KOPT-K1 (cell line): ENCODE results near the gene PDYN.

Experiments
- H3K27ac ChIP-seq: fragments of 200-600 bp; sonication (generic); 2 replicates; pipeline ENCODE4 v1.5.1; 2016; ENCODE audit warnings: antibody characterized with exemption, mild to moderate bottlenecking, low read depth, low read length; ENCODE audit not compliant: poor library complexity, severe bottlenecking
- H3K36me3 ChIP-seq: fragments of 200-600 bp; sonication (generic); 2 replicates; pipeline ENCODE4 v1.5.1; 2017; ENCODE audit warnings: antibody characterized with exemption, mild to moderate bottlenecking, low read length, moderate library complexity; ENCODE audit not compliant: insufficient read depth
- H3K9me3 ChIP-seq: fragments of 200-600 bp; sonication (generic); 2 replicates; pipeline ENCODE4 v1.5.1; 2017; ENCODE audit warnings: antibody characterized with exemption, low read length, mild to moderate bottlenecking; ENCODE audit not compliant: insufficient read depth, poor library complexity, severe bottlenecking

The PDYN gene

DNA sequence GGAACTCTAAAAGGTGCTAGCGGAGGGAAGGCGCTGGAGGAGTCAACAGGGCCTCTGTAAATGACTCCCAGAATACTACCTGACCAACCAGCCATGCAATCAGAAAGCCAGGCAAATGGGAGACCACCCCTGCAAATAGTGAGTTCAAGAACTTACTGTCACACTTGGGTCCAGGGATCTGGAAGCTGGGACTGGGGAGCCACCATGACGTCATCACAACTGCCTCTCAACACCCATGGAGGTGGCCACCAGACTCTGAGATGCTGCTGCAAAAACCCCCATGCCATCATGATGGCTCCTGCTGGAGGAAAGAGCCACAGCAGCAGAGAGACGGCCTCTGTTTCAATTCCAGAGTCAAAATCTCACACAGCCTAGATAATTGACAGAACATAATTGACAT is 8.5 kb upstream of the PDYN start:
- Histone ChIP-seq H3K9me3 (no peaks in the 10 kb centered on the region), H3K36me3 (no peaks in the 10 kb centered on the region), H3K27ac (no peak overlapping the region)

DNA sequence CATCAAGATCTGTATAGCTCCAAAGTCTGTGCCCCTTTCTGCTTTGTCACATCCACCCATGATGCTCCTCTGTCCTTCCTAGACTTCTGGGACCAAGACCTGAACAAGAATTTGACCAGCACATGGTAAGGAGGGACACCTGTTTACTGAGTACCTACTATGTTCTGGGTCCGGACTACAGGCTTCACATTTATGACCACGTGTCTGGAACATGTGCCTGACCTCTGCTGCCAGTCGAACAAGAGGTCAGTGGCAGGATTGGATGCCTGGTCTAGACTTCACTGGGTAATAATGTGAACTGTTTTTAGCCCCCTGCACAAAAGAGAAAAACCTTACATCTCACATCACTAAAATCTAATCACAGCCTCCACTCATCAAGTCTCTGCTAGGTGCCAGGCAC is 7.3 kb upstream of the PDYN start:
- Histone ChIP-seq H3K36me3 (no peaks in the 10 kb centered on the region), H3K9me3 (no peaks in the 10 kb centered on the region), H3K27ac (no peak overlapping the region)

DNA sequence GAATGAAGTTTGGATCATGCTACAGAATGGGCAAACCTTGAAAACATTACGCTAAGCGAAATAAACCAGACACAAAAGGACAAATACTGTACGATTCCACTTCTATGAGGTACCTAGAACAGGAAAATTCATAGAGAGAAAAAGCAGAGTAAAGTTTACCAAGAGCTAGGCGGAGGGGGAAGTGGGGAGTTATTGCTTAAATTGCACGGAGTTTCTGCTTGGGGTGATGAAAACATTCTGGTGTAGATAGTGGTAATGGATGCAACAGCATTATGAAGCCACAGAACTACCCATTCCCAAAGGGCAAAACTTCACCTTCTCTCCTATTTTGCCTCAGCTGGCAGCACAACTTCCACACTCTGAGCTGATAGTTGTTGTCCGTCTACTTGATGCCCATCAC is 6.4 kb upstream of the PDYN start:
- H3K27ac ChIP-seq: no peak overlapping the region
- no peaks in the 10 kb centered on the region for H3K9me3 ChIP-seq
- no peaks in the 10 kb centered on the region for H3K36me3 ChIP-seq

DNA sequence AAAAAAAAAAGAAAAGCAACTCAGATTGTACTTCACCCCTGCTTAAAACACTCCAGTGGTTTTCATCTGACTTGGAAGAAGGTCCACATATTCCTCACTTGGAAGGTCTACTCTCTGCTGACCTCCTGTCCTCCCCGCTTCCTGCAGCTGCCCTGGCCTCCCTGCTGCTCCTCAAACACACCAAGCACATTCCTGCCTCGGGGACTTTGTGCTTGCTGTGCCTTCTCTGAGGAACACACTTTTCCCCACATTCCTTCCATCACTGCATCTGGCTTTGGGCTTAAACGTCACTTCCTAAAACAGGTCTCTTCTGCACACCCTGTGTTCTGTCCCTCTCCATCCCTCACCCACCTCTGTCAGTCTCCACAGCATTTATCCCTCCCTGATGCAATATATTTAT is 4.9 kb upstream of the PDYN start:
- Histone ChIP-seq H3K9me3 (no peaks in the 10 kb centered on the region), H3K27ac (no peak overlapping the region), H3K36me3 (no peaks in the 10 kb centered on the region)

DNA sequence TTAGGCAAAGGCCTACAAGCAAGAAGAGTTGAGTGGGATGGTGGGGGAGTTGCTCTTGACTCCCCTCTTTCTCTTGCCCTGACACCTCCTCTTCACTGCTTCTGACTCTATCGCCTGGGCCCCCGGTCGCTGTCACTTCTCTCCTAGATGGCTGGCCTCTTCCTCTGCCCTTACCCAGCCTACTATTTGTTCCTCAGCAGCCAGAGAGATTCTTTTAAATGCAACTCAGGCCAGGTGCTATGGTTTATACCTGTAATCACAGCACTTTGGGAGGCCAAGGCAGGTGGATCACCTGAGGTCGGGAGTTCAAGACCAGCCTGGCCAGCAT is 4.3 kb upstream of the PDYN start:
- Histone ChIP-seq H3K27ac (no peak overlapping the region), H3K36me3 (no peaks in the 10 kb centered on the region), H3K9me3 (no peaks in the 10 kb centered on the region)

DNA sequence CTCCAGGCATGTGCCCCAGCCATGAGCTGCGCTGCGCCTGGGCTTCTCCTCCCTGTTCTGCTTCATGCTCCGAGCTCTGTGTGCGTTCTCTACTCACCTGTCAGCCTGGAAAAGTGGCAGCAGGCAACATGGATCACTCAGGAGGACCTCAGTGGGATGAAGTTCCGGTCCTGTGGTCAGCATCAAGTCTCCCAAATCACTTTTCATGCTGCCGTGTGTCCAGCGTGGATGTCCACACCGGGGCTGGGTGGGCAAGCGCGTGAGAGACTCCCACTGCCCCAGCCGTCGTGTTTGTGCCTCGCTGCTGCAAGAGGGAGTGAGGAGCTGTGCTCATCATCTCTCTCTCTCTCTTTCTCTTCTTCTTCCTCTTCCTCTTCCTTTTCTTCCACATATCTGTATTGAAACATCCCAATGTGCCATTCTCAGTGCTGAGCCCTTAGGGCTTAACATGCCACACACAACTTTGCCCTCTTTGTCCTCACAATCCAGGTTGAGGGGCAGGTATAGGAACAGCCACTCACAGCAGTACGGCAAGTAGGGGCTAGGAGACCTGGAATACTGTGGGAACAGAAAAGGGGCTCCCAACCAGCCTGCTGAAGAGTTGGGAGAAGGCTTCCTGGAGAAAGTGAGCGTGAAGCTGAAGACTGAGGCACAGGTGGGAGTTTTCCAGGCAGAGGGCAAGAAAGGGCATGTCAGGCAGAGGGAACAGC is 3.8 kb upstream of the PDYN start:
- Histone ChIP-seq H3K9me3 (no peaks in the 10 kb centered on the region), H3K36me3 (no peaks in the 10 kb centered on the region), H3K27ac (no peak overlapping the region)

DNA sequence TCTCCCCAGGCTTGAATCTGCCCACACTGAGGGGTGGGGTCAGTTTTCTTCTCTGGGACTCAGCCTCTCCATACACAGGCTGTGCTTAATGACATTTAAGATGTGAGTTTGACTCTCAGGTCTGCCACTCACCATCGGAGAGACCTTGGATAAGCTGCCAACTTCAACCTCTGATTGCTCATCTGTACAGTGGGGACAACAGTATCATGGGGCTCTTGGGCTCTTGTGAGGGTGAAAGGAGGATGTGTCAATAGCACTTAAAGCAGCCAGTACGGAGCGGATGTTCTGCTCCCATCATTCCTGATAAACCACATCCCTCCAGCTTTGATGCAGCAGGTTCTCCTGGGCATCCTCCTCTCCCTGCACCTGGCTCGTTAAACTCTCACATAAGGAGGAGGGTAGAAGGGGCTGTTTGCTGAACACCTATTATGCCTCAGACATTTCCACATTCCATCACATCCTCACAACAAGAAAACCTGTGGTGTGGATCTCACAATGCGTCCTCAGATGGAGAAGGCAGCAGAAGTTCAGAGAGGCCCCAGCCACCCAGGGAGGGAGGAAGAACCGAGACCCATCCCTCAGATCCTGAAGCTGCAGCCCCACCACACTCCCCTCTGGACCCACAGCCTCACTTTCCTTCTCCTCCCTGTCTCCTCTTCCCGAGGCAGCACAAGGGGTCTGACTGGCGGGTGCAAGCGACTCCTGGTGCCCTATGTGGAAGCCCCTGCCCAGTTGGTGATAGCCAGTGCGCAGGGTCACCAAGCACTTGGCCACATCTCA is 1.9 kb upstream of the PDYN start:
- H3K9me3 ChIP-seq: no peaks in the 10 kb centered on the region
- no peaks in the 10 kb centered on the region for H3K36me3 ChIP-seq
- no peak overlapping the region for H3K27ac ChIP-seq

DNA sequence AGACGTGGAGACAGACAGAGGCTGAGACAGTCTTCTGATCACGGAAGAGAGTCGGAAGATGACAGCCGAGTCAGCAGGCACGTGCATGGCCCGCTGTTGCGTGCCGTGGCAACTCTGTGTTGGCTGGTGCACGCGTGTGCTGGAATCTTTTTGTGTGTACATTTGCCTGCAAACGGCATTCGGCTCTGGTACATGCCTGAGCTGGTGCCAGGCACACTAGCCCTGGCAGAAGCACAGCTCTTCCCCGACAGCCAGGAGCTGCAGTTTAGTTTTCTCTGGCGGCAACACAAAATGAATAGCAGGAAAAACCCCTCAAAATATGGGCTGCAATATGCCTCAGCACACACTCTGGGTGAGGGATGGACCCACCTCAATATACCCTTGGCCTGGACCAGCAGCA is 769 bp upstream of the PDYN start:
- Histone ChIP-seq H3K9me3 (no peaks in the 10 kb centered on the region), H3K36me3 (no peaks in the 10 kb centered on the region), H3K27ac (no peak overlapping the region)

DNA sequence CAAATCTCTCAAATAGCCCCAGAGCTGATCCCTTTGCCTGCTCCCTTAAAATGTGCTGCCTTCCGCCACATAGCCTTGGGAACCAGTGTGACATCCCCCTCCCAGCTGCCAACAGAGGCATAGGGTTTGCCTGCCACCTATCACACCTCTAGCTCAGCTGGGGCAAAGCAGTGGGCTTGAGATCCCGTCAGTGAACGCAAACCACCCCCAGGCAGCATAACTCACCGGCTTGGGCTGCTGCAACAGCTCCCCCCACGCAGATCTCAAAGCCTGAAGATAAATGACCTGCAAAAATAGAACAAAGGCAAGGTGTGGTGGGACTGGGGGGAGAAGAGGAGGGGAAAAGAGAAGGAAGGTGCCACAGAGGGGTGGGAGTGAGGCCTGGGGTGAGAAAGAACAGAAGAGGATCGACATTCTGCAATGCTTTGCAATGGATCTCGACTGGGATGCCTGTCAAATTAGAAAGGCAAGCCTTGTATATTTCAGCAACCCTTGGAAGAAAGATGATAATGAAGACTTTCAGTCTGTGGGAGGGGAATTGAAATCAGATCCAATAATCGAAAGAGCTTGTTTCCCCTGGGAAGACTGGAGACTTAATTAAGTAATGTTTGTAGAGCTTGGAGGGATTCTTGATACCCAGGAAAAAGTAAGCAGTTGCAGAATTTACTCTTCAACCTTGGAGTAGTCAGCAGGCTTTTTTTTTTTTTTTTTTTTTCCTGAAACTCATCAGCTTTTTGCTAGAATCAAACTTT is 1.3 kb downstream of the PDYN start:
- Histone ChIP-seq H3K9me3 (no peaks in the 10 kb centered on the region), H3K27ac (no peak overlapping the region), H3K36me3 (no peaks in the 10 kb centered on the region)

DNA sequence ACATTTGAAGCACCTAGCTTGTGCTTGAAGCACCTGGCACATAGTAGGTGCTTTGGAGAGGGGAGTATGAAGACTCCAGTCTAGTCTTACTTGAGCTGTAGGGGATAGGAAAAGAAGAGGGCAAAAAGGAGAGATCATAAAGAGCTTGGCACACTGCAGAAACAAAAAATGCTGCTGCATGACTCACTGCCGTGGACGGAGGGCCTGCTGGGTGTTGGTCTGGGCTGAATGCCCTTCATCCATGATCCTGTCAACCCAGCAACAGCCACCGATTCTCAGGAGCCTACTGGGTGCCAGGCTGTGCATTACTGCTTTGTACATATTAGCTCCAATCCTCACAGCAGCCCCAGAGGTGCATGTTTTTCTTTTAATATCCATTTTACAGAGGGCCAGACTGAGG is 6.0 kb downstream of the PDYN start:
- no peaks in the 10 kb centered on the region for H3K36me3 ChIP-seq
- no peak overlapping the region for H3K27ac ChIP-seq
- H3K9me3 ChIP-seq: no peaks in the 10 kb centered on the region

DNA sequence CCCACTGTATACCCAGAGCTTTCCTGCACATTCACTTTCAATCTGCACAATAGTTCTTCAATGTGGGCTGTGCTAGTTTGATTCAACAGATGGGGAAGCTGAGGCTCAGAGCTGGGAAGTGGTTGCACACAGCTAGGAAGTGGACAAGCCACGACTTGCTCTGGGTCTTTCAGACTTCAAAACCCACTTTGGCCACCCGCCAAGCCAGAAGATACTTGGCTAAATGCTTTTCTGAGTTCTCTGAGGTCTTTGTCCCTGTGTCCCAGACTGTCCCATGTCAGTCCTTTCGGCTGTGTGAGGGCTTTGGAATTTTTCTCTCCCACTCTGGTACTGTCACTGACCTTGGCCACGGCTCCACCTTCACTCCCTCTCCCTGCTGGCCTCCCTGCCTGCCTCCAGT is 10.6 kb downstream of the PDYN start:
- H3K36me3 ChIP-seq: no peaks in the 10 kb centered on the region
- no peak overlapping the region for H3K27ac ChIP-seq
- no peaks in the 10 kb centered on the region for H3K9me3 ChIP-seq

DNA sequence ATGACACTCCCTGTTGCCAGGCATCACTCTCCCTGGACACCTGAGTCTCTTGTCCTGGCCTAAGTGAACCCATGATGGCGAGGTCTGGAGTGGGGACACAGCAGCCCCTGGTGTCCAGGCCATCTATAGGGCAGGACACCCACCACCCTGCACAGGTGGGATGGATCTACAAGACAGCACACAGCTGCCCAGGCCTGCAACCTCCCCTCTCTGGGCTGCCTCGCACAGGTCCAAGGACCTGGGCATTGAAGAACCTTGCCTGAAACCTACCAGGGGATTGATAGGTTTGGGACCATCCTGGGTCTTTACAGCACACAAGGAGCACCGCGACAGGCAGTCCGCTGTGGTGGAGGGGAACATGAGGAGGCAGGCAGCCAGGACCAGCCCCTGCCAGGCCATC is 11.2 kb downstream of the PDYN start:
- no peak overlapping the region for H3K27ac ChIP-seq
- no peaks in the 10 kb centered on the region for H3K36me3 ChIP-seq
- no peaks in the 10 kb centered on the region for H3K9me3 ChIP-seq

DNA sequence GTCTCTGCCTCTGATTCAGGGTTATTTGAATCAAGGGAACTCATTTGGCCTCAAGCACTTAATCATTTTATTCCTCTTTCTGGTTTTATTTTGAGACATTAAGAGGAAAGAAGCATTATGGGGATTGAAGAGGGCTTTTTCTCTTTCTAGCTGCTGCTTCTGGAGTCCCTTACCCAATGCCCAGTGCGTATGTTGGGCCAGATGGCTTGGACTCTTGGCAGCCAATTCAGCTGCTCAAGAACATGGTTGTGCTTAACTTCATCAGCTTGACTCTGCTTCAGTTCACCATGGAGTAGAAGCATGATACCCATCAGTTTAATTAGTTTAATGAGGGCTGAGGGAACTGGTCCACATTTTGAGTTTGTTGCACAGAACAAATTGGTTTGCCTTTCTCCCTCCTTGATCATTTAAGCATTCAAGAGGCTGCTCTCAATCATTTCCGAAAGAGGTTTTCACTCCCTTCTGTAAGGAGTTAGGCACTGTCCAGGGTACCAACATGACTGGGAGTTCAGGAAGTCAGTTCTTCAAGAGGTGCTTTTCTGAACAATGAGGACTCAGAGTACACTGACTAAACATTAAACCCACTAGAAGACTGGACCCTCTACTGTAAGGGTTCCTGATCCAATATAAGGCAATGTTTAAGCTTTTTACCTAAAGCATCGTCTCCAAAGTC is 14.6 kb downstream of the PDYN start:
- H3K27ac ChIP-seq: no peak overlapping the region
- H3K9me3 ChIP-seq: no peaks in the 10 kb centered on the region
- no peaks in the 10 kb centered on the region for H3K36me3 ChIP-seq

DNA sequence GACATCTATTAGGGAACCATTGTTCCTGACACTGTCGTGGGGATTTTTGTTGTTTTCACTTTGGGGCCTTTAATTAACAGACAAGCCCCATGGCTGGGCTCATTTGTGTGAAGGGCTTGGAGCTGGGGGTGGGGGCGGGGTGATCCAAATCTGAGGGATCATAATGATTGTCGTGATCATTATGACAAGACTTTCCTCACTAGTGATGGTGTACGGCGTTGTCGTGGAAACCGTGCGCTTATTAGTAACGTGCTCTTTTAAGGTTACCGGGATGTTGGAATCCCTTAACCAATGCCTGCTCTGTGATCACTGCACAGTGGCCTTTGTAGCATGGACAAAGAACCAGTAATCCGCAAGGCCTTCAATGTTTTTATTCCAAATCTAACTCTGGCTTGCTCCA is 18.6 kb downstream of the PDYN start:
- H3K36me3 ChIP-seq: no peaks in the 10 kb centered on the region
- H3K27ac ChIP-seq: no peak overlapping the region
- H3K9me3 ChIP-seq: no peaks in the 10 kb centered on the region
